A673 (cell line): Measurements from ENCODE around the gene KCNQ2.

Experiments used
- EZH2 ChIP-seq: fragments of 200-600 bp; sonication (generic); IDR thresholded peaks from 2 replicates; pipeline ENCODE4 v1.6.1; 2017; ENCODE audit warnings: borderline replicate concordance, low read depth, mild to moderate bottlenecking, mixed read lengths, antibody characterized with exemption, low read length; ENCODE audit not compliant: poor library complexity, severe bottlenecking
- TF ChIP-seq, protein P1 (sequence below): fragments of 300-800, 200-600 bp; sonication (generic); conservative IDR thresholded peaks from 2 replicates; pipeline ENCODE4 v1.5.1; 2017; ENCODE audit warnings: low read depth, mild to moderate bottlenecking, antibody characterized with exemption, low read length, moderate library complexity, mixed read lengths

- TF ChIP-seq, protein P1, sequence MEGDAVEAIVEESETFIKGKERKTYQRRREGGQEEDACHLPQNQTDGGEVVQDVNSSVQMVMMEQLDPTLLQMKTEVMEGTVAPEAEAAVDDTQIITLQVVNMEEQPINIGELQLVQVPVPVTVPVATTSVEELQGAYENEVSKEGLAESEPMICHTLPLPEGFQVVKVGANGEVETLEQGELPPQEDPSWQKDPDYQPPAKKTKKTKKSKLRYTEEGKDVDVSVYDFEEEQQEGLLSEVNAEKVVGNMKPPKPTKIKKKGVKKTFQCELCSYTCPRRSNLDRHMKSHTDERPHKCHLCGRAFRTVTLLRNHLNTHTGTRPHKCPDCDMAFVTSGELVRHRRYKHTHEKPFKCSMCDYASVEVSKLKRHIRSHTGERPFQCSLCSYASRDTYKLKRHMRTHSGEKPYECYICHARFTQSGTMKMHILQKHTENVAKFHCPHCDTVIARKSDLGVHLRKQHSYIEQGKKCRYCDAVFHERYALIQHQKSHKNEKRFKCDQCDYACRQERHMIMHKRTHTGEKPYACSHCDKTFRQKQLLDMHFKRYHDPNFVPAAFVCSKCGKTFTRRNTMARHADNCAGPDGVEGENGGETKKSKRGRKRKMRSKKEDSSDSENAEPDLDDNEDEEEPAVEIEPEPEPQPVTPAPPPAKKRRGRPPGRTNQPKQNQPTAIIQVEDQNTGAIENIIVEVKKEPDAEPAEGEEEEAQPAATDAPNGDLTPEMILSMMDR: no peak
- no peak for TF ChIP-seq EZH2
Measured at GRCh38 chr20:63438121-63438520, 34.3 kb downstream of the KCNQ2 start.
